ENCODE data around the gene ARHGAP15.

The ARHGAP15 gene

GRCh38 chr2:143688248-143688647 is 559.0 kb downstream of the ARHGAP15 start:
- no peaks in the 10 kb centered on the region for H3K4me1 ChIP-seq (ENCODE audit: control insufficient read depth, insufficient read depth, low read length)
- no peak overlapping the region for H3K27ac ChIP-seq (ENCODE audit: low read depth, low read length)
- no peaks in the 10 kb centered on the region for H3K27me3 ChIP-seq (ENCODE audit: control insufficient read depth, insufficient read depth, low read length)
- no peak overlapping the region for H3K9ac ChIP-seq (ENCODE audit: low read length)
- no peak overlapping the region for H3K4me3 ChIP-seq (ENCODE audit: low read length)
- H3K36me3 ChIP-seq (ENCODE audit: control insufficient read depth, insufficient read depth, low read length), result no peaks in the 10 kb centered on the region

GRCh38 chr2:143688815-143689214 is 559.6 kb downstream of the ARHGAP15 start:
- H3K4me3 ChIP-seq (ENCODE audit: low read length), result no peak overlapping the region
- H3K27me3 ChIP-seq (ENCODE audit: control insufficient read depth, insufficient read depth, low read length), result no peaks in the 10 kb centered on the region
- H3K9ac ChIP-seq (ENCODE audit: low read length), result no peak overlapping the region
- no peaks in the 10 kb centered on the region for H3K4me1 ChIP-seq (ENCODE audit: control insufficient read depth, insufficient read depth, low read length)
- H3K36me3 ChIP-seq (ENCODE audit: control insufficient read depth, insufficient read depth, low read length), result no peaks in the 10 kb centered on the region
- H3K27ac ChIP-seq (ENCODE audit: low read depth, low read length), result no peak overlapping the region

GRCh38 chr2:143689541-143689940 is 560.3 kb downstream of the ARHGAP15 start:
- H3K4me1 ChIP-seq (ENCODE audit: control insufficient read depth, insufficient read depth, low read length), result no peaks in the 10 kb centered on the region
- no peak overlapping the region for H3K4me3 ChIP-seq (ENCODE audit: low read length)
- H3K9ac ChIP-seq (ENCODE audit: low read length), result no peak overlapping the region
- H3K27ac ChIP-seq (ENCODE audit: low read depth, low read length), result no peak overlapping the region
- H3K27me3 ChIP-seq (ENCODE audit: control insufficient read depth, insufficient read depth, low read length), result no peaks in the 10 kb centered on the region
- H3K36me3 ChIP-seq (ENCODE audit: control insufficient read depth, insufficient read depth, low read length), result no peaks in the 10 kb centered on the region

- H3K27me3 ChIP-seq (ENCODE audit: control insufficient read depth, insufficient read depth, low read length), result no peaks in the 10 kb centered on the region
- no peak overlapping the region for H3K4me3 ChIP-seq (ENCODE audit: low read length)
- H3K36me3 ChIP-seq (ENCODE audit: control insufficient read depth, insufficient read depth, low read length), result no peaks in the 10 kb centered on the region
- no peak overlapping the region for H3K9ac ChIP-seq (ENCODE audit: low read length)
- H3K27ac ChIP-seq (ENCODE audit: low read depth, low read length), result no peak overlapping the region
- H3K4me1 ChIP-seq (ENCODE audit: control insufficient read depth, insufficient read depth, low read length), result no peaks in the 10 kb centered on the region
Measured at GRCh38 chr2:143690235-143690634, 561.0 kb downstream of the ARHGAP15 start.

GRCh38 chr2:143691121-143691520 is 561.9 kb downstream of the ARHGAP15 start:
- H3K27me3 ChIP-seq (ENCODE audit: control insufficient read depth, insufficient read depth, low read length), result no peaks in the 10 kb centered on the region
- no peak overlapping the region for H3K9ac ChIP-seq (ENCODE audit: low read length)
- no peak overlapping the region for H3K4me3 ChIP-seq (ENCODE audit: low read length)
- H3K4me1 ChIP-seq (ENCODE audit: control insufficient read depth, insufficient read depth, low read length), result no peaks in the 10 kb centered on the region
- H3K36me3 ChIP-seq (ENCODE audit: control insufficient read depth, insufficient read depth, low read length), result no peaks in the 10 kb centered on the region
- no peak overlapping the region for H3K27ac ChIP-seq (ENCODE audit: low read depth, low read length)

- Histone ChIP-seq H3K27ac (ENCODE audit: low read depth, low read length) (no peak overlapping the region), H3K4me1 (ENCODE audit: control insufficient read depth, insufficient read depth, low read length) (no peaks in the 10 kb centered on the region), H3K27me3 (ENCODE audit: control insufficient read depth, insufficient read depth, low read length) (no peaks in the 10 kb centered on the region), H3K4me3 (ENCODE audit: low read length) (no peak overlapping the region), H3K9ac (ENCODE audit: low read length) (no peak overlapping the region), H3K36me3 (ENCODE audit: control insufficient read depth, insufficient read depth, low read length) (no peaks in the 10 kb centered on the region)
Measured at GRCh38 chr2:143692162-143692561, 562.9 kb downstream of the ARHGAP15 start.

DNA sequence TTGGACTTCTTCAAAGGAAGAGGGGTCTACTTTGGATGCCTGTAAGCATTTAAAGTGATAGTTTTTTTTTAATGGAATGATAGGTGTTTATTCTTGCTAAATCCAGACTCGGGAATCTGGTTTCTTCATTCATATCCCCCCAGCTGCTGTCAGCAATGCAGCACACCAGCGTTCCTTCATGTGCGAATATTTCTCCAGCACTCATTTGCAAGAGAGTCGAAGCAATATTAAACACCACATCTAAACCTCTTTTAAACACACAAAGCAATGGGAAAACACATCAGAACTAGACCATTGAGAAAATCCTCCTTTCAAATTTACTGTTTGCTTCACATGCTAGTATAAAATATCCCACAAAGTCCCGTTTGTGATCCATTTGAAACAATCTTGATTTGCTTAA is 563.7 kb downstream of the ARHGAP15 start:
- no peak overlapping the region for H3K4me3 ChIP-seq (ENCODE audit: low read length)
- no peak overlapping the region for H3K9ac ChIP-seq (ENCODE audit: low read length)
- no peaks in the 10 kb centered on the region for H3K36me3 ChIP-seq (ENCODE audit: control insufficient read depth, insufficient read depth, low read length)
- no peaks in the 10 kb centered on the region for H3K4me1 ChIP-seq (ENCODE audit: control insufficient read depth, insufficient read depth, low read length)
- H3K27ac ChIP-seq (ENCODE audit: low read depth, low read length), result no peak overlapping the region
- no peaks in the 10 kb centered on the region for H3K27me3 ChIP-seq (ENCODE audit: control insufficient read depth, insufficient read depth, low read length)

DNA sequence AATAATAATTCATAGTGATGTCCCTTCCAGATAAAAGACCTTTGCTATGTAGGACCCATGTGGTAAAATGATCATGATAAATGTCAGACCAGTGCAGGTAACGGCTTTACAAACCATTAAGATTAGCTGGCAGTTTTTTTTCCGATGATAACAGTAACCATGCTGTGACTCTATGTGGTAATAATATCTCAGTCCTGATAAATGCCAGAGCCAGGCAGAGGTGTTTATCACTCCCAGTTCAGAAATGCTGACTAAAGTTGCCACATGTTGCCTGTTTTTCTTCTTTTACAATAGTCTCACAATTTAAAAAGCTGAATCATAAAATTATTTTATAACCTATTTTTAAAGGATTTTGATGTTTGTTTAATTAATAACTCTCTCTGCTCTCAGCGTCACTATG is 565.1 kb downstream of the ARHGAP15 start:
- H3K36me3 ChIP-seq (ENCODE audit: control insufficient read depth, insufficient read depth, low read length), result no peaks in the 10 kb centered on the region
- no peak overlapping the region for H3K27ac ChIP-seq (ENCODE audit: low read depth, low read length)
- H3K4me3 ChIP-seq (ENCODE audit: low read length), result no peak overlapping the region
- no peak overlapping the region for H3K9ac ChIP-seq (ENCODE audit: low read length)
- H3K27me3 ChIP-seq (ENCODE audit: control insufficient read depth, insufficient read depth, low read length), result no peaks in the 10 kb centered on the region
- H3K4me1 ChIP-seq (ENCODE audit: control insufficient read depth, insufficient read depth, low read length), result no peaks in the 10 kb centered on the region

DNA sequence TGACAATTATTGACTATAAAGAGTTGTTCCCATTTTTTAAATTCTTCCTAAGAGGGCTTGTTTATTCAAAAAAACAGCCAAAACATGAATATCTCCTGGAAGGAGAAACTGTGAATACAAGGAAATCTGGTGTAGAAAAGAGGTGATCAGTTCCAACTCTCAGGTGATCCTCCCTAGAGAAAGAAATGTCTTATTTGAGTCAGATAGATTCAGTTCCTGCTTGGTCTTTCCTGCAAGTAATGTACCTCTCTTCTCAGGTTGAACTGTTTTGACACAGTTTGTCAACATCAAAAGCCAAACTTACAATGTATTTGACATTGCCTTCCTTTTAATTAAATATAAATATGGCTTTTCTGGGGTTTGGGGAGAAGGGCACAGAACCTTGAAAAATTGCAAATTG is 567.4 kb downstream of the ARHGAP15 start:
- no peaks in the 10 kb centered on the region for H3K4me1 ChIP-seq (ENCODE audit: control insufficient read depth, insufficient read depth, low read length)
- no peaks in the 10 kb centered on the region for H3K36me3 ChIP-seq (ENCODE audit: control insufficient read depth, insufficient read depth, low read length)
- H3K9ac ChIP-seq (ENCODE audit: low read length), result no peak overlapping the region
- no peak overlapping the region for H3K4me3 ChIP-seq (ENCODE audit: low read length)
- H3K27me3 ChIP-seq (ENCODE audit: control insufficient read depth, insufficient read depth, low read length), result no peaks in the 10 kb centered on the region
- H3K27ac ChIP-seq (ENCODE audit: low read depth, low read length), result no peak overlapping the region

GRCh38 chr2:143697744-143698143 is 568.5 kb downstream of the ARHGAP15 start:
- Histone ChIP-seq H3K4me3 (ENCODE audit: low read length) (no peak overlapping the region), H3K4me1 (ENCODE audit: control insufficient read depth, insufficient read depth, low read length) (no peaks in the 10 kb centered on the region), H3K36me3 (ENCODE audit: control insufficient read depth, insufficient read depth, low read length) (no peaks in the 10 kb centered on the region), H3K9ac (ENCODE audit: low read length) (no peak overlapping the region), H3K27ac (ENCODE audit: low read depth, low read length) (no peak overlapping the region), H3K27me3 (ENCODE audit: control insufficient read depth, insufficient read depth, low read length) (no peaks in the 10 kb centered on the region)

- H3K27ac ChIP-seq (ENCODE audit: low read depth, low read length), result no peak overlapping the region
- H3K4me3 ChIP-seq (ENCODE audit: low read length), result no peak overlapping the region
- no peaks in the 10 kb centered on the region for H3K4me1 ChIP-seq (ENCODE audit: control insufficient read depth, insufficient read depth, low read length)
- no peaks in the 10 kb centered on the region for H3K36me3 ChIP-seq (ENCODE audit: control insufficient read depth, insufficient read depth, low read length)
- no peak overlapping the region for H3K9ac ChIP-seq (ENCODE audit: low read length)
- no peaks in the 10 kb centered on the region for H3K27me3 ChIP-seq (ENCODE audit: control insufficient read depth, insufficient read depth, low read length)
Measured at GRCh38 chr2:143698352-143698751, 569.1 kb downstream of the ARHGAP15 start.

DNA sequence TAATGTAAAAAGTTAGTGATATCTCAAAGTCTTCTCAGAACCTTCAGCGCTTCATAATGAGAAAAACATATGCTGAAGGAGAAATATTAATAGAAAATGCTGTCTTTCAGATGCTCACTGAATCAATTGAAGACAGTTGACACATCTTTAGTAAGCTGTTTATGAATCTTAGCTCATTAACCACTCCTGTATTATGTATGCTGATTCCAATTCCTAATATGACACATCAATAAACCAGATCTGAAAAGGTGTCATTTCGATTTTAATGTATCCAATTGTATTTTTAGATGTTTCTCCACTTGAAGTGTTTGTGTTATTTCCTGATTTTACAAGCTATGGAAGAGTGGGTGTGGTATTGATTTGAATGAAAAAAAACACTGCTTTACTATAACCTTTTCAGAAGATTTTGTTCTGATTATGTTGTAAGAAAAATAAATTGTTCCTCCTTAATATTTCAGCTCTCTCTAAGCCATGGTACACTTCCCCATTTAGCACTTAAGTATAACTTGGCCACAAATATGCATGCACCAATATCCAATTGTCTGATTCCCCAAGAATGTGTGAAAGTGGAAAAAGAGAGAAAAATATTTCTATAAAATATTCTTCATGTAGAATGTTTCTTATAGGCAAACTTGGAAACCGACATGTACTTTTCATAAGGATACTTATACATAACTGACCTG is 569.8 kb downstream of the ARHGAP15 start:
- no peak overlapping the region for H3K4me3 ChIP-seq (ENCODE audit: low read length)
- no peak overlapping the region for H3K9ac ChIP-seq (ENCODE audit: low read length)
- H3K27ac ChIP-seq (ENCODE audit: low read depth, low read length), result no peak overlapping the region
- no peaks in the 10 kb centered on the region for H3K36me3 ChIP-seq (ENCODE audit: control insufficient read depth, insufficient read depth, low read length)
- H3K27me3 ChIP-seq (ENCODE audit: control insufficient read depth, insufficient read depth, low read length), result no peaks in the 10 kb centered on the region
- H3K4me1 ChIP-seq (ENCODE audit: control insufficient read depth, insufficient read depth, low read length), result no peaks in the 10 kb centered on the region

GRCh38 chr2:143700865-143701264 is 571.6 kb downstream of the ARHGAP15 start:
- H3K27me3 ChIP-seq (ENCODE audit: control insufficient read depth, insufficient read depth, low read length), result no peaks in the 10 kb centered on the region
- no peak overlapping the region for H3K9ac ChIP-seq (ENCODE audit: low read length)
- H3K4me1 ChIP-seq (ENCODE audit: control insufficient read depth, insufficient read depth, low read length), result no peaks in the 10 kb centered on the region
- H3K36me3 ChIP-seq (ENCODE audit: control insufficient read depth, insufficient read depth, low read length), result no peaks in the 10 kb centered on the region
- H3K4me3 ChIP-seq (ENCODE audit: low read length), result no peak overlapping the region
- H3K27ac ChIP-seq (ENCODE audit: low read depth, low read length), result no peak overlapping the region
